DOHH2 (cell line): Measurements from ENCODE around the gene LMO7.

Experiments used
- EZH2phosphoT487 ChIP-seq: fragments of 200-600 bp; sonication (generic); IDR thresholded peaks from 2 replicates; pipeline ENCODE4 v1.6.1; 2017; ENCODE audit warnings: borderline replicate concordance, mild to moderate bottlenecking, antibody characterized with exemption, low read length, moderate library complexity, mixed read lengths
- TF ChIP-seq, protein P1 (sequence below): fragments of 200-600 bp; sonication (generic); IDR thresholded peaks from one replicate; pipeline ENCODE4 v1.5.1; 2014; ENCODE audit warnings: antibody characterized with exemption, mild to moderate bottlenecking, low read depth, low read length; ENCODE audit not compliant: poor library complexity, severe bottlenecking

DNA sequence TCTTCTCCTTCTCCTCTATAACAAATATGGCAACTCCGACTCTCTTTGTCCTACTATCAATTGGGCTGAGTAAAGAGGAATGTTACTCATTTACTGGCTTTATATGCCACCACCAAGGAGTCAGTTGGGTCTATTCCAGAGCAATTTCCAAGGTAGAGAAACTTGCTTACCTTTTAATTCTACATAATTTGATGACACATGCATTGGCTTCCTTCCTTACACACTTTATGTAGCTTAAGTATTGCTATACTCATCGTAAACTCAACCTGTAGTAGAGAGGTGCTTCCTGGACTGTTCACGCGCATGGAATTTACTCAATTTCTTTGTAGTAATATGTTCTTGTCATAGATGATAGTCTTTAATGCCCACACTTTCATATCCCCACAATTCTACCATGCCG is 160.7 kb downstream of the LMO7 start:
- TF ChIP-seq, protein P1, sequence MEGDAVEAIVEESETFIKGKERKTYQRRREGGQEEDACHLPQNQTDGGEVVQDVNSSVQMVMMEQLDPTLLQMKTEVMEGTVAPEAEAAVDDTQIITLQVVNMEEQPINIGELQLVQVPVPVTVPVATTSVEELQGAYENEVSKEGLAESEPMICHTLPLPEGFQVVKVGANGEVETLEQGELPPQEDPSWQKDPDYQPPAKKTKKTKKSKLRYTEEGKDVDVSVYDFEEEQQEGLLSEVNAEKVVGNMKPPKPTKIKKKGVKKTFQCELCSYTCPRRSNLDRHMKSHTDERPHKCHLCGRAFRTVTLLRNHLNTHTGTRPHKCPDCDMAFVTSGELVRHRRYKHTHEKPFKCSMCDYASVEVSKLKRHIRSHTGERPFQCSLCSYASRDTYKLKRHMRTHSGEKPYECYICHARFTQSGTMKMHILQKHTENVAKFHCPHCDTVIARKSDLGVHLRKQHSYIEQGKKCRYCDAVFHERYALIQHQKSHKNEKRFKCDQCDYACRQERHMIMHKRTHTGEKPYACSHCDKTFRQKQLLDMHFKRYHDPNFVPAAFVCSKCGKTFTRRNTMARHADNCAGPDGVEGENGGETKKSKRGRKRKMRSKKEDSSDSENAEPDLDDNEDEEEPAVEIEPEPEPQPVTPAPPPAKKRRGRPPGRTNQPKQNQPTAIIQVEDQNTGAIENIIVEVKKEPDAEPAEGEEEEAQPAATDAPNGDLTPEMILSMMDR = no peak
- no peak for TF ChIP-seq EZH2phosphoT487
